Midbrain (tissue), 1 donor: ENCODE data around the gene ESCO1.

Experiments used
- DNase-seq: peaks from one replicate; lab custom pipeline; 2025; lab: John Stamatoyannopoulos, UW

Gene ESCO1

DNA sequence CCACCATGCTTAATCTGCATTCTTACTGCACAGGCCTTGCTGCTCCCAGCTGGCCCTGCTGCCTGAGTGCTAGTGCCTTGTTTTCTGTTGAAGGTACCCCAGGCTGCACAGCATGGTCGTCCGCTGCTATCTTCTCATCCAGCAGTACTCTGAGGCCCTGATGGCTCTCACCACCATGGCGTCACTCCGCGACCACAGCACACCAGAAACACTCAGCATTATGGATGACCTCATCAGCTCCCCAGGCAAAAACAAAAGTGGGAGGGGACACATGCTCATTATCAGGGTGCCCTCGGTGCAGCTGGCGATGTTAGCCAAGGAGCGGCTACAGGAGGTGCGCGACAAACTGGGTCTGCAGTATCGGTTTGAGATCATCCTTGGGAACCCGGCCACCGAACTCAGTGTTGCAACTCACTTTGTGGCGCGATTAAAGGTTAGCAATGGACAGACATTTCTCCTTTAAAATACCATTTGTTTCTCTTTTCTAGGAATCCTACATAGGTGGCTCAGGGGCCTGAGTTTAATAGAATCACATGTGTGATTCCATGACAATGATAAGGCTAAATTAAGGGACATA lies 110.5 kb downstream of the ESCO1 start:
- DNase-seq, result no peak

DNA sequence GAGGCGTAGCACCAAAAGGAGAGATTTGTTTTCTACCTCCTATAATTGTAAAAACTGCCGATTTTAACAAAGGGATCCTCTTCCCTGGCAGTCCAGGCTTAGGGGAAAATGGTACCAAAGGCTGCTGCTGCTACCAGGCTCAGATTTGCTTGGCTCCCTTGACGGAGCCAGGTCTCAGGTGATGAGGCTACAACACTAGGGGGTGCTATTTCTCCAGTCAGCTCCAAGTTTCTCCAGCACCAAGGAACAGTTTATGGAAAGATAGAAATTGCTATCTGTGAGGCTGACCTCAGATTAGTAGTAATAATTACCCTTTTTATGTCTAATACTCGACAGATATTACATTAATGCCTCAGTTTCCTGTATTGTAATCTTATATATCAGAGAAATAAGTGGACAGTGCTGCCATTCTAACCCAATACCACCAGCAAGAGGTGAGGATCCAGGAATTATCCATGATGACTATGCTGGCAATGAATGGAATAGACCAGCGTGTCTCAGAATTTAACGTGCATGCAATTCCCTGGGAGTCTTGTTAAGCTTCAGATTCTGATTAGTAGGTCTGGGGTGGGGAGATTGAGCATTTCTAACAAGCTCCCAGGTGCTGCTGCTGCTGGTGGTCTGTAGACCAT lies 111.3 kb downstream of the ESCO1 start:
- DNase-seq, result peak; percentile 44

DNA sequence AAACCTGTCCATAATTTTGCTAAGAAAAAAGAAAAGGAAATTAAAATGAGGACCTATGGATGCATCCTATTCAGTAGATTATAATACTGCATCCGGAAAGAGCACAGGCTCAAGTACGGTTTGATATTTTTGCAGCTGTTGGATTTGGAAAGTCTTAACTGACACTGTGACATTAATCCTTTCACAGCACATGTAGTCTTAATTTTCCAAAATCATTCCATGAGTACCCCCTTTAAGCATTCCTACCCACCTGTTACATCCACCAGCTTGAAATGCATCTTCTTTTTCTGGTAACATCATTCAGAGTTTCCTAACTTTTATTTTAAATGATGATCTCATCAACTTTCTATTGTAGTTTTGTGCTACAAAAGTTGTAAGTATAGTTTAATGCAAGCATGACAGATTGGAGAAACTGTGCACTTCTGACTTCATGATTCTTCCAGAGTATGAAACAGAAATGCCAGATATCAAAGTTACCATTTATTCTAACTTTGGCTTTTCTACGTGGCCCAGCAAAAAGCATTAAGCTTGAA lies 113.5 kb downstream of the ESCO1 start:
- DNase-seq, result no peak

DNA sequence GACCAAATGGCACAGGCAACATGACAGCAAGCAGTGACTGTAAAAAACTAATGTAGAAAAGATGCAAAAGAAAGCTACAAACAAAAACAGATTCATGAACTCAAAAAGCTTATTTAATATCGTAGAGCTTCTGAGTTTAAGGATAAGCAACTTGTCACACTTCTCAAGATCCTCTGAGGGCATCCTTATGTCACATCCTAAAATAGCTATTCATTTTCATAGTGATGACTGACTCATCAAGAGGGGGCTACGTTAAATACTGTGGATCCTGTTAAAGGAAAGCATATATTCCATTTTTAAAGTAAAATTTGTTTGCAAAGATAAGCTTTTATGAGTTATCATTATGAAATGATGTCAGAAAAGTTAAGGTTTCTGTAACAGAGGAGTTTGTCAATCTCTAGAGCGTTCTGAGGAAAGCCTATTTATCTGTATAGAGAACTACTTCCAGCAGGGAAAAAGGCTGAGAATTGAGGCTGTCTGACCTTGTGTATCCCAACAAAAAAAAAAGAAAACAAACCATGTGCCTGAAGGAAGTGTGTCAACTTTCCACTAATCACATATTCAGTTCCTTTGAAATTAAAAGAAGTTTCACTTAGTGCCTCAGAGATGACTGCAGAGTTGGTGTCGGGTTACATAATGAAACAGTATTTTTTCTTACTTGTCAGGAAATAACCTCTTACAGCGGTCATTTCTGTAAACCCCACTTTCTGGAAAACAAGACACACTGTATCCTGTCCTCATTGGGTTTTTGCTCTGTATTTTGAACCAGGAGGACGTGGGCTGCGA lies 115.5 kb downstream of the ESCO1 start:
- no peak for DNase-seq

DNA sequence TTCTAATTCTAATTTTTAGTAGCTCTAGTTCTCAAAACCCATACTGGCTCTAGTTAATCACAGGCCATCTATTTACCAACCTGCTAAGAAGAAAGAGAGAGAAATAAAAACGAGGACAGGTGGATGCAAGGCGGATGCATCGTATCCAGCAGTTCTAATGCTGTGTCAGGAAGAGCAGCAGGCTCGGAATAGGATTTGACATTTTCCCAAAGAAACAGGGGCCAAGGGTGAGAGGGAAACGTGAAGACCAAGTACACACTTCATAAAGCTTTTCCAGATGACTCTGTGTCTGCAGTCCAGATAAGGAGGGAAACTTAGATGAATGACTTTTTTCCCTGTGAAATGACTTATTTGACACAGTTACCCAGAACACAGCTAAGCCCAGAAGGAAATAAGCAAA lies 117.5 kb downstream of the ESCO1 start:
- DNase-seq, result no peak

DNA sequence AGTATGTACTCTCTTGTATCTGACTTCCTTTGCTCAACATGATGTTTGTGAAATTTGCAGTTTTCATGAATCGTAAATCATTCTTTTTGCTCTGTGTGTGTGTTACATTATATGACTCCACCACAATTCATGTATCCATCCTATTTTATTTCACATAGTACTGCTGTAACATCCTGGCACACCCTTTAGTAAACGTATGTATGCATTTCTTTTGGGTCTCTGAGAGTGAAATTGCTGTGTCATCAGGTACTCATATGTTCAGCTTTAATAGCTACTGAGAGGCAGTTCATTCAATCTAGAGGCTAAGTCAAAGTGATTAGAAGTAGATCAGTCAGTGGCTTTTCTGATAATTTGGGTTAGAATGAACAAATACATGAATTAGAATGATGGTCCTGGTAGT lies 118.8 kb downstream of the ESCO1 start:
- DNase-seq, result no peak

DNA sequence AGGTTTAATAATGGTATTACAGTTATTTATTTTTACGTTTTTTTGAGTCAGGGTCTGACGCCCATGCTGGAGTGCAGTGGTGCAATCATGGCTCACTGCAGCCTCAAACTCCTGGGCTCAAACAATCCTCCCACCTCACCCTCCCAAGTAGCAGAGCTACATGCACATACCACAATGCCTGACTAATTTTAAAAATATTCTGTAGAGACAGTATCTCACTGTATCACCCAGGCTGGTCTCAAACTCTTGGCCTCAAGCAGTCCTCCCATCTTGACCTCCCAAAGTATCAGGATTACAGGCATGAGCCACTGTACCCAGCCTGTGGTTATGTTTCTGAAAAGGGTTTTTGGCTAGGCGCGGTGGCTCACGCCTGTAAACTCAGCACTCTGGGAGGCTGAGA lies 120.8 kb downstream of the ESCO1 start:
- DNase-seq, result no peak
